ENCODE data around the gene DEPP1. TPM values are rescaled to one million over a fixed set of nuclear protein-coding genes. Genes with fewer than 3 reads are reported as not detected.
A peak's percentile ranks its signal among the peaks of the same experiment; 100 is the strongest.

DEPP1 gene
- total and polyA plus RNA-seq, 2 of the 13 experiments (the other 11 are each of a cell fraction or from before 2014, with no cell fraction given), result 14.8 to 270 TPM

GRCh38 chr10:44976352-44977198 lies 2.0 kb downstream of the DEPP1 start (continued):
- TF ChIP-seq, protein P1, sequence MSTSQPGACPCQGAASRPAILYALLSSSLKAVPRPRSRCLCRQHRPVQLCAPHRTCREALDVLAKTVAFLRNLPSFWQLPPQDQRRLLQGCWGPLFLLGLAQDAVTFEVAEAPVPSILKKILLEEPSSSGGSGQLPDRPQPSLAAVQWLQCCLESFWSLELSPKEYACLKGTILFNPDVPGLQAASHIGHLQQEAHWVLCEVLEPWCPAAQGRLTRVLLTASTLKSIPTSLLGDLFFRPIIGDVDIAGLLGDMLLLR (CRISPR knock-in tag; IDR thresholded peaks at IDR 0.05), result no peak
- TF ChIP-seq KLF13 (CRISPR knock-in tag; IDR thresholded peaks at IDR 0.05) (peak; percentile 40; the same call in 1 of the 2 replicates), DBP (CRISPR knock-in tag; IDR thresholded peaks at IDR 0.05; ENCODE audit: not compliant biosample characterization) (no peak), ZNF333 (CRISPR knock-in tag; IDR thresholded peaks at IDR 0.05; ENCODE audit: borderline replicate concordance) (no peak), SNRNP70 (IDR thresholded peaks at IDR 0.05; ENCODE audit: low read depth, low read length) (no peak), U2AF1 (optimal IDR thresholded peaks at IDR 0.05; ENCODE audit: low read depth, low read length) (no peak), ATRX (CRISPR knock-in tag; IDR thresholded peaks at IDR 0.05; ENCODE audit: borderline replicate concordance) (no peak), IRF2 (CRISPR knock-in tag; IDR thresholded peaks at IDR 0.05) (no peak; the same call in 1 of the 2 replicates), ZNF562 (CRISPR knock-in tag; IDR thresholded peaks at IDR 0.05; ENCODE audit: borderline replicate concordance) (no peak), IRX3 (CRISPR knock-in tag; IDR thresholded peaks at IDR 0.05; ENCODE audit: borderline replicate concordance, low read depth) (no peak), ZNF564 (CRISPR knock-in tag; IDR thresholded peaks at IDR 0.05) (no peak), TBX2 (CRISPR knock-in tag; IDR thresholded peaks at IDR 0.05; ENCODE audit: borderline replicate concordance) (peak; percentile 43; the same call in 1 of the 2 replicates), ZNF530 (CRISPR knock-in tag; IDR thresholded peaks at IDR 0.05; ENCODE audit: low read depth) (no peak), ISL2 (CRISPR knock-in tag; IDR thresholded peaks at IDR 0.05) (no peak), TFAP4 (IDR thresholded peaks at IDR 0.05; ENCODE audit: borderline replicate concordance, low read depth) (no peak), ZFP62 (CRISPR knock-in tag; IDR thresholded peaks at IDR 0.05) (0 out of 2 replicates have a peak, but pooled peaks have one; percentile 64), FLYWCH1 (CRISPR knock-in tag; IDR thresholded peaks at IDR 0.05) (peak; percentile 78; the same call in 1 of the 2 replicates), PBX2 (CRISPR knock-in tag; IDR thresholded peaks at IDR 0.05) (no peak), PCBP1 (IDR thresholded peaks at IDR 0.05; ENCODE audit: borderline replicate concordance, low read depth, low read length) (no peak)
- TF ChIP-seq, protein P2, sequence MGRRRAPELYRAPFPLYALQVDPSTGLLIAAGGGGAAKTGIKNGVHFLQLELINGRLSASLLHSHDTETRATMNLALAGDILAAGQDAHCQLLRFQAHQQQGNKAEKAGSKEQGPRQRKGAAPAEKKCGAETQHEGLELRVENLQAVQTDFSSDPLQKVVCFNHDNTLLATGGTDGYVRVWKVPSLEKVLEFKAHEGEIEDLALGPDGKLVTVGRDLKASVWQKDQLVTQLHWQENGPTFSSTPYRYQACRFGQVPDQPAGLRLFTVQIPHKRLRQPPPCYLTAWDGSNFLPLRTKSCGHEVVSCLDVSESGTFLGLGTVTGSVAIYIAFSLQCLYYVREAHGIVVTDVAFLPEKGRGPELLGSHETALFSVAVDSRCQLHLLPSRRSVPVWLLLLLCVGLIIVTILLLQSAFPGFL (CRISPR knock-in tag; IDR thresholded peaks at IDR 0.05), result 0 out of 2 replicates have a peak, but pooled peaks have one; percentile 4
- TF ChIP-seq, protein P3, sequence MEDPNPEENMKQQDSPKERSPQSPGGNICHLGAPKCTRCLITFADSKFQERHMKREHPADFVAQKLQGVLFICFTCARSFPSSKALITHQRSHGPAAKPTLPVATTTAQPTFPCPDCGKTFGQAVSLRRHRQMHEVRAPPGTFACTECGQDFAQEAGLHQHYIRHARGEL (CRISPR knock-in tag; IDR thresholded peaks at IDR 0.05), result no peak
- TF ChIP-seq, protein P4, sequence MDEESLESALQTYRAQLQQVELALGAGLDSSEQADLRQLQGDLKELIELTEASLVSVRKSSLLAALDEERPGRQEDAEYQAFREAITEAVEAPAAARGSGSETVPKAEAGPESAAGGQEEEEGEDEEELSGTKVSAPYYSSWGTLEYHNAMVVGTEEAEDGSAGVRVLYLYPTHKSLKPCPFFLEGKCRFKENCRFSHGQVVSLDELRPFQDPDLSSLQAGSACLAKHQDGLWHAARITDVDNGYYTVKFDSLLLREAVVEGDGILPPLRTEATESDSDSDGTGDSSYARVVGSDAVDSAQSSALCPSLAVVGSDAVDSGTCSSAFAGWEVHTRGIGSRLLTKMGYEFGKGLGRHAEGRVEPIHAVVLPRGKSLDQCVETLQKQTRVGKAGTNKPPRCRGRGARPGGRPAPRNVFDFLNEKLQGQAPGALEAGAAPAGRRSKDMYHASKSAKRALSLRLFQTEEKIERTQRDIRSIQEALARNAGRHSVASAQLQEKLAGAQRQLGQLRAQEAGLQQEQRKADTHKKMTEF (CRISPR knock-in tag; IDR thresholded peaks at IDR 0.05), result no peak
